ENCODE data around the gene SEMA4G.

The SEMA4G gene

DNA sequence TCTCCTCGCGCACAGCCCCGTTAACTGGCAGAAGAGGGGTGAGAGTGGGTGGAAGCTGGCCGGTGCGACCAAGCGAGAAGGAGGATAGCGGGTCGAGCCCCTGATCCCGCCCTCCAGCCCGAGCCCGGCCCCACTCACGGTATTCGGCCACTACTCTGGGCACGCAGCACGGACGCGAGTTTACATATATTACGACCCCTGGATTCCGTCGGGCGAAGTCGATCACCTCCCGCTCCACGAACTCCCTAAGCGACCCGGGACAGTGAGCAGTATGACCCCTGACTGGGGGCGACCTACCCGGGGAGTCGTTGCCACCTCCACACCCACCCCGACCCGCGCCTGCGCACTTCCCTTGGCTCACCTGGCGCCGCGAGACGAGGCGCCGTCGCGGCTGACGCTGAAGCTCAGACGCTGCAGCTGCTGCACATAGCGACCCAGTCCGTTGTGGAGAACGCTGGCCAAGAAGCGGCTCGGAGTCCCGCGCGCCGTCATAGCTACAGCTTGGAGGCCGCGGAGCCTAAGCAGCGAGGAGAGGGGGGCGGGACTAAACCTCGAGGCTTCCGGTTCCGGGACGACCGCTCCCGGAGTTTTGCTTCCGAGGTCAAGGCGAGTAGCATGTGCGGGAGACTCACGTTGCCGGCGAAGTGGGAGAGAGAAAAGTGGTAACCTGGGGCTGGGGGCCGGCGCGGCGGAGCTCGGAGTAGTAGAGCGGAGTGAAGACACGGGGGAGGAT lies 17.8 kb downstream of the SEMA4G start, which contains the start of the genes MRPL43 and TWNK:
Gene MRPL43, minus strand, starts transcription at position 546 of the 733 bp plus-strand sequence. Its CDS starts 54 bp downstream, at position 492.
Gene TWNK, plus strand, starts transcription at position 592 of the 733 bp plus-strand sequence. CDS start 668 bp downstream, outside the sequence.
- peak within 1 kb of the TSS; percentile 81 for H3K4me3 ChIP-seq (ENCODE audit: low read depth, low read length)
- TF ChIP-seq CTCF (IDR thresholded peaks at IDR 0.05; ENCODE audit: low read depth, low read length, missing control alignments) = no peak
- no peak for DNase-seq (ENCODE audit: low read depth)

DNA sequence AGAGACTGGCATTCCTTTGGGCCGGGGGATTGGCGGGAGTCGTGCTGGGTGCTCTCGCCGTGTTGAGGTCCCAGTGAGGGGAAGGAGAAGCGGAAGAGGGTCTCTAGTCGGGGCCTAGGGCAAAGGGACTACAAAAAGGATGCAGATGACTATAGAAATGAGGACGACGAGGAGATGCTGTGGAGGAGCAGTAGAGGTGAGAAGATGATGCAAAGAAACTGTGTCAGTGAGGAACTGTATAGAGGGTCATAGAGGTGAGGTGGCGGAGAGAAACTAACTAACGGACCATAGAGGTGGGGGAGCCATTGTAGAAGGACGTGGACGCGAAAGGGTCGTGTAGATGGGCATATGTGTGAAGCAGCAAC lies 18.4 kb downstream of the SEMA4G start:
- peak overlapping the region; percentile 81 for H3K4me3 ChIP-seq (ENCODE audit: low read depth, low read length)
- TF ChIP-seq CTCF (IDR thresholded peaks at IDR 0.05; ENCODE audit: low read depth, low read length, missing control alignments) = no peak
- no peak for DNase-seq (ENCODE audit: low read depth)

DNA sequence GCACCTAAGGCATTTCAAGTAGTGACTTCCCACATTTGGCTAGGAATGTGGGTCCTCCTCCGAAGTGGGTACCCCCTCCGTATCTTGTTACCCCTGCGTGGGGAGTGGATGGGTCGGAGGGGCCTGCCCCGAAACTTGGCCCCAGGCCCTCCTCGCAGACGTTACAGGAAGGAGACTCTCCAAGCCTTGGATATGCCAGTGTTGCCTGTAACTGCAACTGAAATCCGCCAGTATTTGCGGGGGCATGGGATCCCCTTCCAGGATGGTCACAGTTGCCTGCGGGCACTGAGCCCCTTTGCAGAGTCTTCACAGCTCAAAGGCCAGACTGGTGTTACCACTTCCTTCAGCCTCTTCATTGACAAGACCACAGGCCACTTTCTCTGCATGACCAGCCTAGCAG lies 18.9 kb downstream of the SEMA4G start:
- DNase-seq (ENCODE audit: low read depth) = no peak
- TF ChIP-seq CTCF (IDR thresholded peaks at IDR 0.05; ENCODE audit: low read depth, low read length, missing control alignments) = no peak
- peak overlapping the region; percentile 81 for H3K4me3 ChIP-seq (ENCODE audit: low read depth, low read length)

DNA sequence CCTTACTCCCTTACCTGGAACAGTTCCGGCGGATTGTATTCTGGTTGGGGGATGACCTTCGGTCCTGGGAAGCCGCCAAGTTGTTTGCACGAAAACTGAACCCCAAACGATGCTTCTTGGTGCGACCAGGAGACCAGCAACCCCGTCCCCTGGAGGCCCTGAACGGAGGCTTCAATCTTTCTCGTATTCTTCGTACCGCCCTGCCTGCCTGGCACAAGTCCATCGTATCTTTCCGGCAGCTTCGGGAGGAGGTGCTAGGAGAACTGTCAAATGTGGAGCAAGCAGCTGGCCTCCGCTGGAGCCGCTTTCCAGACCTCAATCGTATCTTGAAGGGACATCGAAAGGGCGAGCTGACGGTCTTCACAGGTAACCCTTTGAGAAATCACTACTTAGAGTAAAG lies 19.8 kb downstream of the SEMA4G start:
- no peak overlapping the region for H3K4me3 ChIP-seq (ENCODE audit: low read depth, low read length)
- DNase-seq (ENCODE audit: low read depth) = no peak
- no peak for TF ChIP-seq CTCF (IDR thresholded peaks at IDR 0.05; ENCODE audit: low read depth, low read length, missing control alignments)

DNA sequence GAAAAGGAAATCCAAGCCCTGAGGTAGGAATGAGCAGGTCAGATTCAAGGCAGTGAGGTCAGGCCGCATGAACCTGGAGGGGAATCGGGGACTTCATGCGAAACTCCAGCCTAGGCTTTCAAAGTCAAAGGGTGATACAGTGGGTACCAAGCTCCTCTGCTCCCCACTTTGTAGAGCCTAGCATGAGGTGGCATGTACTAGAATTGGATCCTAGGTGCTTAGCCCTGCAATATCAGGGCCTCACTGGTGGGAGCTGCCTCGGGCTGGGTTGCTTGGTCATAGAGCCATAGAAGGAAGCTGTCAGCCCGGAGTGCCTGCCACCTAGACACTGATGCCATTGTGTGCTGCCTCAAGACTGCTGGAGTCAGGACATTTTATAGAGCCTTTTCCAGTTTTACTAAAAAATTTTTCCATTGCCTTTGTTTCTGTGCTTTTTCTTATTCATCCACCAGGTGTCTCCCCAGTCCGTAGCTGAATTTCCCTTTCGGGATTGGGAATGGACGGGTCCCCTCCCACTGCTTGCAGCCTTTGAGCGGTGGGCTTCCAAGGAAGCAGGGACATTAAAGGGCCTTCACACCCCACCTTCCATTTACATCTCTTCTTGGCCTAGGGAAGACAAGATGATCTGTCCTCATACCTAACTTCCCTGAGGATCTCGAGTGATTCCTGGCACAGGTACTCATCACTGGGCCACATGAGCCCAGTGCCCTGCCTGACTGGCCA lies 24.8 kb downstream of the SEMA4G start:
- H3K4me3 ChIP-seq (ENCODE audit: low read depth, low read length) = no peak overlapping the region
- peak; percentile 34 for TF ChIP-seq CTCF (IDR thresholded peaks at IDR 0.05; ENCODE audit: low read depth, low read length, missing control alignments)
- DNase-seq (ENCODE audit: low read depth) = no peak

- TF ChIP-seq CTCF (IDR thresholded peaks at IDR 0.05; ENCODE audit: low read depth, low read length, missing control alignments) = no peak
- DNase-seq (ENCODE audit: low read depth) = no peak
- no peak overlapping the region for H3K4me3 ChIP-seq (ENCODE audit: low read depth, low read length)
Observed at GRCh38 chr10:100995181-100995580, 25.9 kb downstream of the SEMA4G start.

Measured in GM12864 (cell line).